A673 (cell line): ENCODE results near the gene ZNF280D. TPM values are rescaled to one million over a fixed set of nuclear protein-coding genes. Genes with fewer than 3 reads are reported as not detected.

Experiments used
- BruUV-seq: library from RNA; stranded (reverse); fragments of 400-500 nt; replicated peaks from 2 replicates; lab custom pipeline; 2021; lab: Mats Ljungman, UMichigan
- CTCF ChIA-PET: fragments of 300-600 bp; sonication (Branson Sonifier 250); formaldehyde crosslinking; loops from one replicate; lab custom pipeline; 2022; ENCODE audit warnings: antibody characterized with exemption; lab: Charles Lee
- POLR2A ChIA-PET: fragments of 300-600 bp; sonication (Branson Sonifier 250); formaldehyde crosslinking; loops from one replicate; lab custom pipeline; 2022; ENCODE audit warnings: antibody characterized with exemption; ENCODE audit not compliant: low non-redundant PET; lab: Charles Lee
- DNase-seq: peaks from one replicate; pipeline ENCODE4 v3.0.0-alpha.2; 2015; ENCODE audit warnings: low spot score
- H3K27ac ChIP-seq: fragments of 200-600 bp; sonication (generic); 2 replicates; pipeline ENCODE4 v1.5.1; 2016; ENCODE audit warnings: mixed run types, low read depth, mild to moderate bottlenecking, mixed read lengths, antibody characterized with exemption, low read length; ENCODE audit not compliant: poor library complexity, severe bottlenecking
- H3K27me3 ChIP-seq: fragments of 200-600 bp; sonication (generic); replicated peaks from 2 replicates; pipeline ENCODE4 v1.6.1; 2017; ENCODE audit warnings: mixed run types, low read depth, mild to moderate bottlenecking, mixed read lengths, antibody characterized with exemption, low read length; ENCODE audit not compliant: insufficient read depth, poor library complexity
- H3K36me3 ChIP-seq: fragments of 200-600 bp; sonication (generic); 2 replicates; pipeline ENCODE4 v1.6.1; 2016; ENCODE audit warnings: mixed run types, mild to moderate bottlenecking, mixed read lengths, antibody characterized with exemption, low read length; ENCODE audit not compliant: insufficient read depth, poor library complexity, severe bottlenecking
- H3K4me1 ChIP-seq: fragments of 200-600 bp; sonication (generic); 2 replicates; pipeline ENCODE4 v1.6.1; 2017; ENCODE audit warnings: mixed run types, mild to moderate bottlenecking, mixed read lengths, antibody characterized with exemption, low read length; ENCODE audit not compliant: insufficient read depth, poor library complexity, severe bottlenecking
- H3K4me3 ChIP-seq: fragments of 200-600 bp; sonication (generic); 2 replicates; pipeline ENCODE4 v1.5.1; 2016; ENCODE audit warnings: low read depth, mixed run types, mild to moderate bottlenecking, mixed read lengths, low read length; ENCODE audit not compliant: poor library complexity, severe bottlenecking
- H3K9me3 ChIP-seq: fragments of 200-600 bp; sonication (generic); 2 replicates; pipeline ENCODE4 v1.6.1; 2016; ENCODE audit warnings: mixed run types, low read depth, mild to moderate bottlenecking, mixed read lengths, antibody characterized with exemption, low read length; ENCODE audit not compliant: poor library complexity, severe bottlenecking
- CTCF ChIP-seq: fragments of 300-800, 200-600 bp; sonication (generic); conservative IDR thresholded peaks from 2 replicates; pipeline ENCODE4 v1.5.1; 2017; ENCODE audit warnings: low read depth, mild to moderate bottlenecking, antibody characterized with exemption, low read length, moderate library complexity, mixed read lengths
- EZH2 ChIP-seq: fragments of 200-600 bp; sonication (generic); IDR thresholded peaks from 2 replicates; pipeline ENCODE4 v1.6.1; 2017; ENCODE audit warnings: borderline replicate concordance, low read depth, mild to moderate bottlenecking, mixed read lengths, antibody characterized with exemption, low read length; ENCODE audit not compliant: poor library complexity, severe bottlenecking
- intact Hi-C: fragments of 100-400 bp; cut with micrococcal nuclease; formaldehyde crosslinking; loops from one replicate; pipeline ENCODE4 v1.10.0; 2022; ENCODE audit not compliant: unreplicated experiment
- total RNA-seq: library from RNA; stranded (reverse); gene quantifications from 2 replicates; pipeline ENCODE4 v1.2.3, GENCODE V29; 2021

Gene ZNF280D
- total RNA-seq, 1 experiment from 2014 or later, result 44.1 TPM

DNA sequence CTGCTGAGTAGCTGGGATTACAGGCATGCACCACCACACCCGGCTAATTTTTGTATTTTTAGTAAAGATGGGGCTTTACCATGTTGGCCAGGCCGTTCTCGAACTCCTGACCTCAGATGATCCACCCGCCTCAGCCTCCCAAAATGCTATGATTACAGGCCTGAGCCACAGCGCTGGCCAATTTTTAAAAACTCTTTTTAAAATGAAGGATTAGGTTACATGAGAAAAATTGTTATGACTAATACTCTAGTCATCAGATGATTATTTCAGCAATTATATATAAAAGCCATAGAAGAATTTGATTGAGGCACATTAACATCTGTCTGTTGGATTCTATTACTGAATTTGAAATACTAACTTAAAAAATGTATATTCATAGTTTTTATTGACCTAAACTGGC lies 134.3 kb downstream of the ZNF280D start:
- Histone ChIP-seq H3K4me1 (no peaks in the 10 kb centered on the region), H3K9me3 (peaks cover 12% of the 10 kb centered on the region), H3K27me3 (no peaks in the 10 kb centered on the region), H3K36me3 (no peaks in the 10 kb centered on the region), H3K4me3 (no peak overlapping the region), H3K27ac (no peak overlapping the region)
- intact Hi-C loops, result no loop called here
- no TSS peak for BruUV-seq
- TF ChIP-seq EZH2, result no peak
- no peak for TF ChIP-seq CTCF
- no peak for DNase-seq
- CTCF ChIA-PET, result no interaction called here
- POLR2A ChIA-PET, result no interaction called here

- DNase-seq, result no peak
- Histone ChIP-seq H3K4me1 (no peaks in the 10 kb centered on the region), H3K27me3 (no peaks in the 10 kb centered on the region), H3K27ac (no peak overlapping the region), H3K36me3 (no peaks in the 10 kb centered on the region), H3K4me3 (no peak overlapping the region), H3K9me3 (no peaks in the 10 kb centered on the region)
- CTCF ChIA-PET, result no interaction called here
- intact Hi-C loops, result no loop called here
- BruUV-seq, result no TSS peak
- TF ChIP-seq CTCF (no peak), EZH2 (no peak)
- POLR2A ChIA-PET, result no interaction called here
Observed at GRCh38 chr15:56587686-56588085, 145.6 kb downstream of the ZNF280D start.

- H3K27me3 ChIP-seq, result no peaks in the 10 kb centered on the region
- BruUV-seq, result no TSS peak
- TF ChIP-seq EZH2 (no peak), CTCF (no peak)
- POLR2A ChIA-PET, result no interaction called here
- CTCF ChIA-PET, result no interaction called here
- H3K36me3 ChIP-seq, result no peaks in the 10 kb centered on the region
- H3K9me3 ChIP-seq, result no peaks in the 10 kb centered on the region
- no peak for DNase-seq
- intact Hi-C loops, result no loop called here
- no peaks in the 10 kb centered on the region for H3K4me1 ChIP-seq
- H3K27ac ChIP-seq, result no peak overlapping the region
- H3K4me3 ChIP-seq, result no peak overlapping the region
Observed at GRCh38 chr15:56586206-56586605, 147.1 kb downstream of the ZNF280D start.
